A673 (cell line): ENCODE results near the gene THAP11.

Source experiments
- CTCF ChIP-seq: fragments of 300-800, 200-600 bp; sonication (generic); conservative IDR thresholded peaks from 2 replicates; pipeline ENCODE4 v1.5.1; 2017; ENCODE audit warnings: low read depth, mild to moderate bottlenecking, antibody characterized with exemption, low read length, moderate library complexity, mixed read lengths
- EZH2 ChIP-seq: fragments of 200-600 bp; sonication (generic); IDR thresholded peaks from 2 replicates; pipeline ENCODE4 v1.6.1; 2017; ENCODE audit warnings: borderline replicate concordance, low read depth, mild to moderate bottlenecking, mixed read lengths, antibody characterized with exemption, low read length; ENCODE audit not compliant: poor library complexity, severe bottlenecking

- no peak for TF ChIP-seq CTCF
- TF ChIP-seq EZH2: no peak
Observed at GRCh38 chr16:67858500-67858899, 16.4 kb downstream of the THAP11 start.
